ENCODE data around the gene GDI2.
A peak's percentile ranks its signal among the peaks of the same experiment; 100 is the strongest.
"Not testable (repeated sequence)": the region's sequence is repeated elsewhere in the genome, so short reads cannot be mapped to it uniquely, and the experiment has no call there.

Gene GDI2

DNA sequence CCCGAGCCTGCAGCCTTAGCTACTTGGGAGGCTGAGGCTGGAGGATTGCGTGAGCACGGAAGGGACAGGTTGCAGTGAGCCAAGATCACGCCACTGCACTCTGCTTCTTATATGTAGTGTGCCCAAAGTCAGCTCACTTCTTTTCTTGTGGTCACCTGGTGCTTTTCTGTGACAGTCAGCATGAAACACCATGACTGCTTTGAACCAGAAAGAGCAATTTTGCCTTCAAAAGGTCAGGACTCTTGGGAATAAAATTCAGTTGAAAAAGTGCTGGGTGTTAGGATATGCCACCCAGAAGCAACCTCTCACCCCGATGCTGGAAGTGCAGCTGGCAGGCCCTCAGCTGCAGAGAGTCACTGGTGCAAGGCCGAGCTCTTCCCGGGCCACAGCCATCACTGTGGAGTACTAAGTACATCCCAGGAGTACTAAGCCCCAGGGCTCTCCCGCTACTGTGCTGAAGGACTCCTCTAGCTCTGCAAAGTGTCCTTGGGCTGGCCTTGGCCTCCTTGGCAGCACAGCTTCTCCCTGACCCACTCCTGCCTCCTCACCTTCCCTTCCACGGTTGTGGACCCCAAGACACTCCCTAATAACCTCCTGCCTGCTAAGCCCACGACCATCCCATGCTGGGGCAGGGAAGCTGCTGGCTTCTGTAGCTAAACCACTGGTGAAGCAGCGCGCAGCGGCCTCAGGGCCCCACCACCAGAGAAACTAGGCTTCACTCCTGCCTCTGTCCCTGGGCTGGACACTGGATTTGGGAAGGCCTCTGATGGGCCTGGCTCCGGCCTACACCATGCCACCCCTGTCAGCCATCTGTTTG is 17.6 kb upstream of the GDI2 start:
- DNase-seq (ENCODE audit: extremely low read depth, insufficient read length) = no peak
- TF ChIP-seq, protein P1, sequence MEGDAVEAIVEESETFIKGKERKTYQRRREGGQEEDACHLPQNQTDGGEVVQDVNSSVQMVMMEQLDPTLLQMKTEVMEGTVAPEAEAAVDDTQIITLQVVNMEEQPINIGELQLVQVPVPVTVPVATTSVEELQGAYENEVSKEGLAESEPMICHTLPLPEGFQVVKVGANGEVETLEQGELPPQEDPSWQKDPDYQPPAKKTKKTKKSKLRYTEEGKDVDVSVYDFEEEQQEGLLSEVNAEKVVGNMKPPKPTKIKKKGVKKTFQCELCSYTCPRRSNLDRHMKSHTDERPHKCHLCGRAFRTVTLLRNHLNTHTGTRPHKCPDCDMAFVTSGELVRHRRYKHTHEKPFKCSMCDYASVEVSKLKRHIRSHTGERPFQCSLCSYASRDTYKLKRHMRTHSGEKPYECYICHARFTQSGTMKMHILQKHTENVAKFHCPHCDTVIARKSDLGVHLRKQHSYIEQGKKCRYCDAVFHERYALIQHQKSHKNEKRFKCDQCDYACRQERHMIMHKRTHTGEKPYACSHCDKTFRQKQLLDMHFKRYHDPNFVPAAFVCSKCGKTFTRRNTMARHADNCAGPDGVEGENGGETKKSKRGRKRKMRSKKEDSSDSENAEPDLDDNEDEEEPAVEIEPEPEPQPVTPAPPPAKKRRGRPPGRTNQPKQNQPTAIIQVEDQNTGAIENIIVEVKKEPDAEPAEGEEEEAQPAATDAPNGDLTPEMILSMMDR (IDR thresholded peaks at IDR 0.05; ENCODE audit: insufficient read depth, low read length, poor library complexity, severe bottlenecking) = no peak
- Histone ChIP-seq H3K36me3 (ENCODE audit: control insufficient read depth, insufficient read depth, low read length) (no peaks in the 10 kb centered on the region), H3K4me3 (replicated peaks; ENCODE audit: low read depth, low read length) (no peak overlapping the region), H3K27me3 (replicated peaks; ENCODE audit: control insufficient read depth, insufficient read depth, low read length) (no peaks in the 10 kb centered on the region)

GRCh38 chr10:5829267-5829666 is 16.0 kb upstream of the GDI2 start:
- Histone ChIP-seq H3K4me3 (replicated peaks; ENCODE audit: low read depth, low read length) (no peak overlapping the region), H3K27me3 (replicated peaks; ENCODE audit: control insufficient read depth, insufficient read depth, low read length) (no peaks in the 10 kb centered on the region)
- no peak for DNase-seq (ENCODE audit: extremely low read depth, insufficient read length)

DNA sequence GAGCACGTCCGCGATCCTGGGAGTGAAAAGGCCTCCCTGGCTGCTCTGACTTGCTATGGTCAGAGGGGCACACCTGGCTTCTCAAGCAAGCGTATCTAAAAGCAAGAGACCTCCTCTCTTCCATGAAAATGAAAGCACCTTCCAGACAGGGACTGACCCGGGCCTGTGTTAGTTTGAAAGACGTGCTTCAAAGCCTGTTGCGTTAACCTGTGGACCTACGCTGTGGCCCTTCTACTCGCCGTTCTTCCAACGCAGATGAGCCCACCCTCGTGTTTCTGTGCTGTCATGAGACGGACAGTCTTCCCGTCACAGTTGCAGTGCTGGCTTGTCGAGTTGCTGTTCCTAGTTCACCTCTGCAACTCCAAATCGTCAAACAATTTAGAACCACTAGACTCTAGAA is 15.5 kb upstream of the GDI2 start:
- Histone ChIP-seq H3K4me3 (replicated peaks; ENCODE audit: low read depth, low read length) (no peak overlapping the region), H3K36me3 (ENCODE audit: control insufficient read depth, insufficient read depth, low read length) (no peaks in the 10 kb centered on the region), H3K27me3 (replicated peaks; ENCODE audit: control insufficient read depth, insufficient read depth, low read length) (no peaks in the 10 kb centered on the region)
- DNase-seq (ENCODE audit: extremely low read depth, insufficient read length) = no peak
- TF ChIP-seq, protein P1 (IDR thresholded peaks at IDR 0.05; ENCODE audit: insufficient read depth, low read length, poor library complexity, severe bottlenecking) = no peak

More at GRCh38 chr10:5829267-5829666, 16.0 kb upstream of the GDI2 start:
- no peaks in the 10 kb centered on the region for H3K36me3 ChIP-seq (ENCODE audit: control insufficient read depth, insufficient read depth, low read length)
- TF ChIP-seq, protein P1 (IDR thresholded peaks at IDR 0.05; ENCODE audit: insufficient read depth, low read length, poor library complexity, severe bottlenecking) = no peak

DNA sequence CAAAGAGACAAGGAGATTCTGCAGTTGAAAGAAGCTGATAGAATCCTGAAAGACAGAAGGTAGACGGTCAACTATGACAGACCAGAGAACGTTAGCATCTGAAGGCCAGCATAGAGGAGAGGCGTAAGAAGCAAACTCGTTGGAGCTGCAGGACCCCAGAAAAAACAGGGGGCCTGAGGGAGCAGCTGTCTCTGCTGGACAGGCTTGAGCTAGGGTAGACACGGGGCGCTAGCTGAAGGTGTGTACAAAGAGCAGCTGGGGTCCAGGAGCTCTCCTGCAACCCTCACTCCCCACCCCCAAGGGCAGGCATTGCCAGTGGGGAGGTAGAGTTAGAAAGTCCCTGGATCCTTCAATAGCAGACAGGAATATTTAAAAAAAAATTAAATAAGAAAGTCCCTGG is 14.6 kb upstream of the GDI2 start:
- DNase-seq (ENCODE audit: extremely low read depth, insufficient read length) = no peak
- Histone ChIP-seq H3K27me3 (replicated peaks; ENCODE audit: control insufficient read depth, insufficient read depth, low read length) (no peaks in the 10 kb centered on the region), H3K4me3 (replicated peaks; ENCODE audit: low read depth, low read length) (no peak overlapping the region), H3K36me3 (ENCODE audit: control insufficient read depth, insufficient read depth, low read length) (no peaks in the 10 kb centered on the region)
- TF ChIP-seq, protein P1 (IDR thresholded peaks at IDR 0.05; ENCODE audit: insufficient read depth, low read length, poor library complexity, severe bottlenecking) = no peak

DNA sequence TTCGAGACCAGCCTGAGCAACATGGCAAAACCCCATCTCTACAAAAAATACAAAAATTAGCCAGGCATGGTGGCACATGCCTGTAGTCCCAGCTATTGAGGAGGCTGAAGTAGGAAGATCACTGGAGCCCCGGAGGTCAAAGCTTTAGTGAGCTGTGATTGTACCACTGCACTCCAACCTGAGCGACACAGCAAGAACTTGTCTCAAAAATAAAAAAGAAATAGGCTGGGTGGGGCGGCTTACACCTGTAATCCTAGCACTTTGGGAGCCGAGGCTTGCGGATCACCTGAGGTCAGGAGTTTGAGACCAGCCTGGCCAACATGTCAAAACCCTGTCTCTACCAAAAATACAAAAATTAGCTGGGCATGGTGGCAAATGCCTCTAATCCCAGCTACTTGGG is 13.3 kb upstream of the GDI2 start:
- H3K27me3 ChIP-seq (replicated peaks; ENCODE audit: control insufficient read depth, insufficient read depth, low read length); DNase-seq (ENCODE audit: extremely low read depth, insufficient read length); H3K36me3 ChIP-seq (ENCODE audit: control insufficient read depth, insufficient read depth, low read length); H3K4me3 ChIP-seq (replicated peaks; ENCODE audit: low read depth, low read length): not testable (repeated sequence)

DNA sequence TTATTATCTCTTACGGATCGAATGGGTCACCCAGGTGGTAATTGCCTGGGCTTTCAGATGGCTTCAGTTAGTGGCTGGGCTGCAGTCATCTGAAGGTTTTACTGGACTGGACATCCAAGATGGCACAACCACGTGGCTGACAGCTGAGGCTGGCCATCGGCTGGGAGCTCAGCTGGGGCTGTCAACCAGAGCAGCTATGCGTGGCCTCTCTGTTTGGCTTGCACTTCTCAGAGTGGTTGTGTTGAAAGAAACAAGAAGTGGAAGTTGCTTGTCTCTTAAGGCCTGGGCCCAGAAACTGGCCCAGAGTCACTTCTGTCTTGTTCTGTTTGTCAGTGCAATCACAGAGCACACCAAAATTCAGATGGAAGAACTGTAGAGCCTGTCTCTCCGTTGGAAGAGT is 5.7 kb upstream of the GDI2 start:
- Histone ChIP-seq H3K4me3 (replicated peaks; ENCODE audit: low read depth, low read length) (no peak overlapping the region), H3K36me3 (ENCODE audit: control insufficient read depth, insufficient read depth, low read length) (no peaks in the 10 kb centered on the region), H3K27me3 (replicated peaks; ENCODE audit: control insufficient read depth, insufficient read depth, low read length) (no peaks in the 10 kb centered on the region)
- TF ChIP-seq, protein P1 (IDR thresholded peaks at IDR 0.05; ENCODE audit: insufficient read depth, low read length, poor library complexity, severe bottlenecking) = no peak
- peak; percentile 67 for DNase-seq (ENCODE audit: extremely low read depth, insufficient read length)

All from GM06990 (cell line).